GM19438 (cell line): ENCODE results near the gene RABGAP1L.

Source experiments
- ATAC-seq: cut with Tn5 transposase; IDR thresholded peaks from one replicate; pipeline ENCODE4 v1.9.1; 2021; ENCODE audit warnings: low read depth; ENCODE audit not compliant: unreplicated experiment

Gene RABGAP1L

GRCh38 chr1:174940646-174941175, 781.4 kb downstream of the RABGAP1L start:
- no peak for ATAC-seq

GRCh38 chr1:174942547-174943255, 783.4 kb downstream of the RABGAP1L start:
- no peak for ATAC-seq

- ATAC-seq, result no peak
These were observed 786.7 kb downstream of the RABGAP1L start for GRCh38 chr1:174946031-174946430.

- no peak for ATAC-seq
These were observed 789.7 kb downstream of the RABGAP1L start for GRCh38 chr1:174949061-174949460.

GRCh38 chr1:174949645-174950044, 790.3 kb downstream of the RABGAP1L start:
- ATAC-seq, result no peak

GRCh38 chr1:174953285-174954072, 794.2 kb downstream of the RABGAP1L start:
- ATAC-seq, result no peak

GRCh38 chr1:174954073-174954460, 794.7 kb downstream of the RABGAP1L start:
- ATAC-seq, result no peak

GRCh38 chr1:174954671-174955669, 795.6 kb downstream of the RABGAP1L start:
- no peak for ATAC-seq

- no peak for ATAC-seq
These were observed 796.8 kb downstream of the RABGAP1L start for GRCh38 chr1:174956086-174956485.

GRCh38 chr1:174956976-174957375, 797.7 kb downstream of the RABGAP1L start:
- ATAC-seq, result no peak

GRCh38 chr1:174957829-174958228, 798.5 kb downstream of the RABGAP1L start:
- ATAC-seq, result no peak

- ATAC-seq, result no peak
These were observed 799.1 kb downstream of the RABGAP1L start for GRCh38 chr1:174958396-174958795.

- ATAC-seq, result no peak
These were observed 801.0 kb downstream of the RABGAP1L start for GRCh38 chr1:174960362-174960761.

- no peak for ATAC-seq
These were observed 804.3 kb downstream of the RABGAP1L start for GRCh38 chr1:174963529-174964125.

GRCh38 chr1:174964261-174964971, 805.1 kb downstream of the RABGAP1L start:
- no peak for ATAC-seq

GRCh38 chr1:174964972-174965361, 805.6 kb downstream of the RABGAP1L start:
- ATAC-seq, result no peak

- ATAC-seq, result no peak
These were observed 806.2 kb downstream of the RABGAP1L start for GRCh38 chr1:174965362-174966007.

GRCh38 chr1:174966008-174966572, 806.8 kb downstream of the RABGAP1L start:
- ATAC-seq, result no peak
